Measurements from ENCODE around the gene STIM1.
"Not testable (repeated sequence)": the region's sequence is repeated elsewhere in the genome, so short reads cannot be mapped to it uniquely, and the experiment has no call there.

STIM1 gene

DNA sequence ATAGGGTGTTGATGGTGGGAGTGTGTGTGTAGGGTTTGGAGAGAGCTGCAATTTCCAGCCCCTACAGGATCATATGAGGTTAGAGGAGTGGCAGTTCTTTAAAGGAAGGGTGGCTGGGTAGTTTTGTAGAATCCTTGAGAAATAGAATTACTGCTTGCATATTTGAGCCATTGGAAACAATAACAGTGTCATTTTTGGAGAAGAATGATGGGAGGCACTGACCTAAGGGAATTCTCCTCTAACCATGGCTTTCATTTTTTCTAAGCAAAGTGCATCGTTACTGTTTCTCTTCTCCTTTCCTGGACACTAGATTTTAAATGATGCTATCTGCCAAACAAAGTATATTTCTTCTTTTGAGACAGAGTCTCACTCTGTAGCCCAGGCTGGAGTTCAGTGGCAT lies 172.3 kb downstream of the STIM1 start:
- no peak for DNase-seq (ENCODE audit: low spot score)

DNA sequence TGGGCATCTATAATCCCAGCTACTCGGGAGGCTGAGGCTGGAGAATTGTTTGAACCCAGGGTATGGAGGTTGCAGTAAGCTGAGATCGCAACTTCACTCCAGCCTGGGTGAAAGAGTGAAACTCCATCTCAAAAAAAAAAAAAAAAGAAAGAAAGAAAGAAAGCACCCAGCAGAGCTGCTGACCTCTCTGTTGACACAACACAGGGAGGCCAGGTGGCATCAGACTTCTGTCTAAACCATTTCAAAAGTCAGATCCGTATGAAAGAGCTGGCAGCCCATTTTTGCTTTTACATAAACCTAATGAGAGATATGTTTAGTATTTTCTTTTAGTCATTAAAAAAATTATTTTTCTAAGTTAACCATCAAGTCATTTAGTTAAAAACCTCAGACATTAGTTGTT lies 174.7 kb downstream of the STIM1 start:
- DNase-seq (ENCODE audit: low spot score): no peak

DNA sequence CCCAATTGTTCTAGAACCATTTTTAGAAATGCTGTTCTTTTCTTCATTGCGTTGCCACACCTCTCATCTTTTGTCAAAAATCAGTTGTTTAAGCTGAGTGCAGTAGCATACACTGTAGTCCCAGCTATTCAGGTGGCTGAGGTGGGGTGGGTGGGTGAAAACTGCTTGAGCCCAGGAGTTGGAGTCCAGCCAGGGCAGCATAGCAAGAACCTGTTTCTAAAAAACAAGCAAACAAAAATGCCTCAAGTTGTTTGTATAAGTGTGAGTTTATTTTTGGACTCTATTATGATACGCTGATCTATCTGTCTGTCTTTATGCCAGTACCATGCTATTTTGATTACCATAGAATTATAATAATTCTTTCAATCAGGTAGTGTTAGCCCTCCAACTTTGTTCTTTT lies 176.6 kb downstream of the STIM1 start:
- no peak for DNase-seq (ENCODE audit: low spot score)

DNA sequence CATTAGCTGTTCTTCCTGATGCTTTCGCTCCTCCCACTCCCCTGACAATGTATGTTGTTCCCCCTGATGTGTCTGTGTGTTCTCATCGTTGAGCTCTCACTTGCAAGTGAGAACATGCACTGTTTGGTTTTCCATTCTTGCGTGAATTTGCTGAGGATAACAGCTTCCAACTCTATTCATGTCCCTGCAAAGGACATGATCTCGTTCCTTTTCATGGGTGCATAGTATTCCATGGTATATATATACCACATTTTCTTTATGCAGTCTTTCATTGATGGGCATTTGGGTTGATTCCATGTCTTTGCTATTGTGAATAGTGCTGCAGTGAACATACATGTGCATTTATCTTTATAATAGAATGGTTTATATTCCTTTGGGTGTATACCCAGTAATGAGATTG lies 180.5 kb downstream of the STIM1 start:
- DNase-seq (ENCODE audit: low spot score): no peak

DNA sequence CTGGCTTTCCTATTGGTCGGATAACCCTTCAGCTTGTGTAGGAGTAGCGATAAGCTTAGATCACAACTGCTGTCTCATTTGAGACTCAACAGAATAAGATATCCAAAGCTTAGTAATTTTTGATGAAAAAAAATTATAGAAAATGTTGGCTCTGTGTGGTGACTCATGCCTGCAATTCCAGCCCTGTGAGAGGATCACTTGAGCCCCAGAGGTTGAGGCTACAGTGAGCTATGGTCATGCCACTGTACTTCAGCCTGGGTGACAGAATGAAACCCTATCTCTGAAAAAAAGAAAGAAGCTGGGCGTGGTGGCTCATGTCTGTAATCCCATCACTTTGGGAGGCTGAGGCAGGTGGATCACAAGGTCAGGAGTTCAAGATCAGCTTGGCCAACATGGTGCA lies 183.5 kb downstream of the STIM1 start:
- DNase-seq (ENCODE audit: low spot score): peak; percentile 30

DNA sequence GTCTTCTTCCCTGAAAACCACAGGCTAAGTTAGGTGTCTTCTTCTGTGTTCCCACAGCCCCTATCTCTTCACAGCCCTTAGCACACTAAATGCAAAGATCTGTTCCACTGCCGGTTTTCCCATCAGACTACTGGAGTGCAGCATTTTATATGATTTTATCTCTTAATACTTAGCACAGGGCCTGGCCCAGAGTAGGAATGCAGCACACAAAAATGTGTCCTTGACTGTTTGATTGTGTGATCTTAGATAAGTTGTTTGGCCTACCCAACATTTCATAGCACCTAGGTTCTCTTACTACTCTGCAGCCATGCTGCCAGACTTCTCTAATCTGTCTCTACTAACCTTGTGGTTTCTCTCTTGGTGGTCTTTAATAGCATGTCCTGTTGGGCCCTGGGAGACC lies 185.0 kb downstream of the STIM1 start:
- DNase-seq (ENCODE audit: low spot score): no peak

DNA sequence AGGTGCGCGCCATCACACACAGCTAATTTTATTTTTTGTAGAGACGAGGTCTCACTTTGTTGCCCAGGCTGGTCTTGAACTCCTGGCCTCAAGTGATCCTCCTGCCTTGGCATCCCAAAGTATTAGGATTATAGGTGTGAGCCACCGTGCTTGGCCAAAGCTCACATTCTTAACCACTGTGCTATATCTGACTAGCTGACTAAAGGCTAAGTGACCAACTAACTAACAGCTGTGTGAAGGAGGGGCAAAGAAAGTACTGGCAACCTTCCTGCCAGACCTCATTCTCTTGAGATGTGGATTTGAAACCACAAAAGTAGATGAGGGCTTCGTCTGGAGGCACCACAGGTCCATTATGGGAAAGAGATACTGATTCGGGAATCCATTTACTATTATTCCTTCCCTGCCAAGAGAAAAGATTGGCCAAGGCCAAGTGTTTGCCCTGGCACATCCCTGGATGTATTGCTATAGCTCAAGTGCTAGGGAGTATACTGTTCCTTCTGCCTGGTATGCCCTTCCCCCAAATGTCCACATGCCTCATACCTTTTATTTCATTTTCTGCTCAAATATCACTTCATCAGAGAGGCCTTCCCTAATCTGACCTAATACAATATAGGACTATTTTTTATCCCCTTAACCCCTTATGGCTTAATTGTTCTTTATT lies 186.4 kb downstream of the STIM1 start:
- no peak for DNase-seq (ENCODE audit: low spot score)

DNA sequence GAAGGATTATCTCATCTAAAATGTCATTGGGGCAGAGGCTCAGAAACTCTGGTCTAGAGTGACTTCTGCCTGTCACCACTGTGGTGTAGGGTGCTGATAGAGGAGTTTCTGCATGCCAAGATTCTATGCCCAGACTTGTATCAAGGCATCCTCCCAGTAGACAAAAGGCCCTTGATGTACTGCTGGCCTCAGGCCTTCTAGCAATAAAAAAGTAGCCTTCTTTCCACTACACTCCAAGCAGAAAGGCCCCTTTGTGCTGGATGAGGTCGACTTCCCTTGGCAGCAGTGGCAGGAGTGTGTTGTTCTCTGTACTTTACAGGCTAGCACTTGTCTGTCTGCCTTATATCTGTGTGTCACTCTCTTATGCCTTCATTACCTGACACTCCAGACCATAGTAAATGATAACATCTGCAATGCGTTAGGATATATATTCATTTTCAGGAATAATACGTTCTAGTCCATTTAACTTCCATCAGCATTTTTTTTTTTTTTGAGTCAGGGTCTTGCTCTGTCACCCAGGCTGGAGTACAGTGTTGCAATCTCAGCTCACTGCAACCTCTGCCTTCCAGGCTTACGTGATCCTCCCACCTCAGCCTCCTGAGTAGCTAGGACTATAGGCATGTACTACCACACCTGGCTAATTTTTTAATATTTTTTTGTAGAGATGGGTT lies 189.6 kb downstream of the STIM1 start:
- no peak for DNase-seq (ENCODE audit: low spot score)

DNA sequence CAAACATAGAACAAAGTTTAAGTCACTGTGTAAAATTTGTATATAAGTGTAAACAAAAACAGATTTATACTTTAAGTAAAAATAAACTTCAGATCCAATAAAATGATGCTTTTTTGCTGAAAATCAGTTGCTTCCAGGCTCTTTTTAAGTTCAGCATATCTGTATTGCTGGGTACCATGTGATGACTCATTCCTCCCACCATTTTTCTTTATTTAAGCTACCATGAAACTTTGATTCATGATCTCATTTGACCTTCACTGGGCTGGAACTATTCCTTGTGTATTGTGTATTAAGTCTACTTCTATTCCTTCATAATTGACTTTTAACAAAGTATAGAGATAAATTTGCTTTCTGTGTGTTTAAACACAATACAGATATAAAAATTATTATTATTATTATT lies 192.9 kb downstream of the STIM1 start:
- DNase-seq (ENCODE audit: low spot score): no peak

DNA sequence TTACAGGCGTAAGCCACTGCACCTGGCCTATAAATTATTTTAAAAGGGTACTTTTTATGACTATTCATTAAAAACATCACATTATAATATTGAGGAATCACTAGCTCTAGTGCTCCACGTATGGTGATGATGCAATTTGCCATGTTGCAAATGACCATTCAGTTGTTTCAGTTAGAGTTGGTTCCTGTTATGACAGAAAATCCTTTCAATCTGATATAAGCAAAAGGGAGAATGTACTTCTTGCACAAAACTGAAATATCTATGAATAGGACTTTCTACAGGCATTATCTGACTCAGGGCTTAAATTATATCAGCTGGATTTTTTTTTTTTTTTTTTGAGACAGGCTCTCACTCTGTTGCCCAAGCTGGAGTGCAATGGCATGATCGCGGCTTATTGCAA lies 193.5 kb downstream of the STIM1 start:
- DNase-seq (ENCODE audit: low spot score): no peak

DNA sequence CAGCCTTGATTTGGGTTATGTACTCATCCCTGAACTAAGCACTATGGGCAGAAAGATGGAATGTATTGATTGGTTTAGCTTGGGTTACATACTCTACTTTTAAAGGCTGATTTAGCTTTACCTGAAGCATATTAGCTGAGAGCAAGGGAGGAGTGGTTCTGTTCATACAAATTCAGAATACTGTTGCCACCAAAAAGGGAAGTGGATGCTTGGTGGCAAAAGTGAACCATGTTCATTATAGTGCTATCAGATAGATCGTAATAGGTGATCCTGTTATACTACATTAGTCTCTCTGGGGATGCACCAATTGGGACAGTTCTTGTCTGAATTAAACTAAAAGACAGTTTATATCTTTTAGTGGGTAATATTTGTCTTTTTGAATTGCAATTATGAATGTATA lies 194.7 kb downstream of the STIM1 start:
- DNase-seq (ENCODE audit: low spot score): no peak

DNA sequence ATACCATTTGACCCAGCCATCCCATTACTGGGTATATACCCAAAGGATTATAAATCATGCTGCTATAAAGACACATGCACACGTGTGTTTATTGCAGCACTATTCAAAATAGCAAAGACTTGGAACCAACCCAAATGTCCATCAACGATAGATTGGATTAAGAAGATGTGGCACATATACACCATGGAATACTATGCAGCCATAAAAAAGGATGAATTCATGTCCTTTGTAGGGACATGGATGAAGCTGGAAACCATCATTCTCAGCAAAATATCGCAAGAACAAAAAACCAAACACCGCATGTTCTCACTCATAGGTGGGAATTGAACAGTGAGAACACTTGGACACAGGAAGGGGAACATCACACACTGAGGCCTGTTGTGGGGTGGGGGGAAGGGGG lies 197.7 kb downstream of the STIM1 start:
- not testable (repeated sequence) for DNase-seq (ENCODE audit: low spot score)

DNA sequence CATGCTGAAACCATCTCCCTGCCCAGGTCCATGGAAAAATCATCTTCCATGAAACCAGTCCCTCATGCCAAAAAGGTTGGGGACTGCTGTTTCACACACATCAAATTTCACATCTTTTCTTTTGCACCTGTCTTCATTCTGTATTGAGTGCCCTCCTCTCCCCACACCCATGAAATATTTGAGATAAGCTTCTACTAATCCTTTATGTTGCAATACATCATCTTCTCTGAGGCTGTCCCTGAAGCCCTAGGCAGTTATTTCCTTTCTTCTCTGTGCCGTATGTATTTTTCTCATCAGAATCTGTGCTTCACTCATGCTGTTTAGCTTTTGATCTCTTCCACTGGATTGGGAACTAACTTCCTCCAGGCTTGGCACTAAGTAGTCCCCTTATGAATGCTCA lies 199.2 kb downstream of the STIM1 start:
- DNase-seq (ENCODE audit: low spot score): no peak

DNA sequence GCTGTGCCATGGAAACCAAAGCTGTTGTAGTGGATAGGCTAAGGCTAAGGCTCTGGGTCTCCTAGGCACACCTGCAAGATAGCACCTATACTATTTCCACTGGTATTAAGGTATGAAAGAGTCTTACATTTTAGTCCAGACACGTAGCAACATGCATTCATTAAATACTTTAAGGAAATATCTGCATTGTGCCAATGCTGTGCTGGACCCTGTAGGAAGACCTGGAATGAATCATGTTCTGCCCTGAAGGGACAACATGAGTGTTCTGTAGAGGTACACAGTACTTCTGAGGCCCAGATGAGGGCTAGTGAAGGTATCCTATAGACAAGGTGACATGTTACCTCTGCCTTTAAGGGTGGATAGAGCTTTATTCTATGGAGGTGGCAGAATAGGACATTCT lies 204.0 kb downstream of the STIM1 start:
- no peak for DNase-seq (ENCODE audit: low spot score)

DNA sequence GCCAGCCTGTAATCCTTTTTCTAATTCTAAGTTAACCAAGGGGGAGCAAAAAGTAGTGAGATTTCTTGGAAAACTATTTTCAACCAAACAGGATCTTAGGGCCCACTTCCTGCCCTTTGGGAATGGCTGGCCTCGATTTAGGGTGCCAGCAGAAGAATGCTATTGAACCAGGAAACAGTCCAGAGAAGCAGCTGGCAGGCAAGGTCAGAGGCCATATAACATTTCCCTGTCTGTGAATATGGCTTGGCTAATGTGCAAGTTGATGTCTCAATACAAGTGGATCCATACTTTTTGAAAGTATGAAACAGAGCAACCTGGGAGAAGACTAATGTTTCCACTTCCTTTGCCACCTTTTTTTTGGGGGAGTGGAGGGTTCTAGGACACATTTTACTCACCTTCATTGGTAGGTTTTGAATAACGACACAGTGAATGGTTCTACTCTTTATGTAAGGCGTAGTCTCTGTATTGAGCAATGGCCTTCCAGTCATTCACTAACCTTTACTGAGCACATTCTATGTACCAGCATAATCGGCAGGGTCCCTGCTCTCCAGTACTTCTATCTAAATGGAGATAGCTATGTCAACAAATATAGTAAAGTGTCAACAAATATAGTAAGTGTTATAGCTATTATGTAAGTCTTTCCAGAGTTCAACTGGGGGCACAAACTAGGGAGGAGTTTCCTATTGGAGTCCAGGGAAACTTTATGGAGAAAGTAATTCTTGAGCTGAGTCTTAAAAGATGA lies 204.9 kb downstream of the STIM1 start:
- DNase-seq (ENCODE audit: low spot score): no peak

DNA sequence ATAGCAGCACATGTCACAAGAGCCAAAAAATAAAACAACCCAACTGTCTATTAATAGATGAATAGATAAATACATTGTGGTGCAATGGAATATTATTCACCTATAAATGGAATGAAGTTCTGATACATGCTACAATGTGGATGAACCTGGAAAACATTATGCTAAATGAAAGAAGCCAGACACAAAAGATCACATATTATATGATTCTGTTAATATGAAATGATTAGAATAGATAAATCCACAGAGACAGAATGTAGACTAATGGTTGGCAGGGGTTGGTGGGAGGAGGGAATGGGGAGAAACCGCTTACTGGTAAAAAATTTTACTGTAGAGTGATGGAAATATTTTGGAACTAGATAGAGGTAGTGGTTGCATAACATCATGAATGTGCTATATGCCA lies 206.2 kb downstream of the STIM1 start:
- DNase-seq (ENCODE audit: low spot score): no peak

DNA sequence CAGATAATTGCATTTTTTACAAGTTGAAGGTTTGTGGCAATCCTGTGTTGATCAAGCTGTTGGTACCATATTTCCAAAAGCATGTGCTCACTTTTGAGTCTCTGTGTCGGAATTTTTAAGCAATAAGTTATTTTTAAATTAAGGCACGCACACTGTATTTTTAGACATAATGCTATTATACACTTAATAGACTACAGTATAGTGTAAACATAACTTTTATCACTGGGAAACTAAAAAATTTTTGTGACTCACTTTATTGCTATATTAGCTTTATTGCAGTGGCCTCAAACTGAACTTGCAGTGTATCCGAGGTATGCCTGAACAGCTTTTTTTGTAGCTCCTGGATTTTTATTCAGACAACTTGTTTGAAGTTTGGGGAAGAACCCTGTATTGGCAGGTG lies 207.9 kb downstream of the STIM1 start:
- no peak for DNase-seq (ENCODE audit: low spot score)

DNA sequence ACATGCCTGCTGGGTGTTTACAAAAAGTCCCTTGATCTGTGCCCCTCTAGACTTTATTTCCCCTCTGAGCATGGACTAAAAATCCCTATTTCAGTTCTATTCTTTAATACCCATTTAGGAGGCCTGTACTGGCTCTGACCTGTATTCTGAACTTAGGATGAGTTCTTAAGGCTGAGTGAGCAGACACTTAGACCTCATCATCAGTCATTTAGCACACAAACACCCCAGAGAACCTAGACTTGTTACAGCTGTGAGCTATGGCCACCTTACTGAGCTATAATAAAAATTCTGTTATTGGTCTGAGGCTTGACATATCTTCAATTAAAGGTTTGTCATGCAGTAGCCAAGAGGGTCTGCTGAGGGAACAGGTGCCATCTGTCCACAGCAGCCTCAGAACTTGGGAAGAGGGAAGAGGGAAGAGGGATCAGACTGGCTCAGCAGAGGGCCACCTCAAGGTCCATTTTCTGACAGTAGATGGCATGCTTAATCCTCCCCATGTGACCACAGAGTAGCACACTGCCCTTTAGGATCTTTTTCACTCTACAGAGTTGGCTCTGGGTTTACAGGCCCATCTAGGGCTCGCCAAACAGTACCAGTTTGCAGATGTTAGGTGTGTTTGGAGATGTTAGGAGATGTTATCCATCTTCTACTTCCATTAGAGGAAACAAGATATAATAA lies 209.0 kb downstream of the STIM1 start:
- no peak for DNase-seq (ENCODE audit: low spot score)

DNA sequence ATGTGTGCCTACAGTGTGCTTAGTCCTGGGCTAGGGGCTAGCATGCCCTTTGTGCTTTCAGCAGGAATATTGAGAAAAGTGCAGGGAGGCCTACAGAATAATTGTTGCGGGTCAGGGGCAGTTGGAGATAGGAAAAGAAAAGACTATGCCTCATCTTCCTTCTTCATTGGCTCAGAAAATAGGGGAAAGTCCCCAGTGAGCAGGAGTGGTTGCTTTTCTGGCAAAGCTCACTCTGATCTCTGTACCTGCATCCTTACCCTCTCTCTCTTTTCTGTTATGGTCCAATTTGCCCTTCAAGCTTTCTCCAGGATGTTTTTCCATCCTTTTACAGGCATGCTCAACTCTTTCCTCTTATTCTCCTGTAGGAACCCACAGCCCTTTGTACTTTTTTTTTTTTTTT lies 209.6 kb downstream of the STIM1 start:
- DNase-seq (ENCODE audit: low spot score): no peak

DNA sequence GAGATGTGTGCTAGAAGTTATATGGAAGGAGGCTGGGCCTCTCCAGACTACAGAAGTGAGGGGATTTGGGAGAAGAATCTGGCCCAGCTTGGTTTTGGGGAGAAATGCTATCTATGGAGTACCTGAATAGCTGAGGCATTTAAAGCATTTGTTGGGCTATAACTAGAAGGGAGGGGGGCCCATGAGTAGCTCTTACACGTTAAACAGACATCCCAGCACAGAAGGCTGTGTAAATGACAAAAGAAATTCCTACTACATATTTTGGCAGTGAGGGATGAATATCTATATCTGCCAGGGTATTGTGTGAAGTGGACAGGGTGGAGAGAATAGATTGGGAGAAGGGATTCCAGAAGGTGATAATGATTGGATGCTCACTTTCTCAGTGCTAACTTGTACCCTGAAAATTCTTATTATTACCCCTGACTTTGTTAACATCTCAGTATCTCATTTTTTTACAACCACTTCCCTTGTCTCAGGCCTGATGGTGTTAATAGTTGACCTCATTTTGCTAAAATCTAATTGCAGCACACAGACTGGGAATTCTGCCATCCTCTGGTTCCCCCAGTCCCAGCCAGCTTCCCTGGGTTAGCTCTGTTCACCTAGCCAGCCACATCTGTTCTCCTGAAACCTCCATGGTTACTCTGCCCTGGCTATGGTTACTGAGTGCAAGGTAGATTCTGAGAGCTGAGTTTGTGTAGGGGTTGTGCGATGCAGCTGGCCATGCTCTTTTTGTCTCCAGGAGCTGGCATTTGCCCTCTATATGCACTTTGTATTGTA lies 210.3 kb downstream of the STIM1 start:
- no peak for DNase-seq (ENCODE audit: low spot score)

DNA sequence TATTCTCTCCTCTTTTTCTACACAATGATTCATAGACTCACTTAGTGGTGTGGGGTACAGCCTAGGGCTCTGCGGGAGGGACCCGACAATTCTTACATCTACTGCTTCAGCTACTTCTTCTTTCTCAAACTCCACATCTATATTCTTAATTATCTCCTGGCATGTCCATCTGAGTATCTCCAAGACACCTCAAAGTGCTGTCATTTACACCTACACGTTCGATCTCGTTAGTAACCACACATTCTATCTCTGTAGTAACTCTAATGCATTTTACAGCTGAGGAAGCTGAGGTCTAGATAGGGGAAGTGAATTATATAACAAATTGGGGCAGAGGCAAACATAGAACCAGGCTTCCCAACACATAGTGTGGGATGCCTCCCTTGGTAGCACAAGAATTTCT lies 211.4 kb downstream of the STIM1 start:
- no peak for DNase-seq (ENCODE audit: low spot score)

DNA sequence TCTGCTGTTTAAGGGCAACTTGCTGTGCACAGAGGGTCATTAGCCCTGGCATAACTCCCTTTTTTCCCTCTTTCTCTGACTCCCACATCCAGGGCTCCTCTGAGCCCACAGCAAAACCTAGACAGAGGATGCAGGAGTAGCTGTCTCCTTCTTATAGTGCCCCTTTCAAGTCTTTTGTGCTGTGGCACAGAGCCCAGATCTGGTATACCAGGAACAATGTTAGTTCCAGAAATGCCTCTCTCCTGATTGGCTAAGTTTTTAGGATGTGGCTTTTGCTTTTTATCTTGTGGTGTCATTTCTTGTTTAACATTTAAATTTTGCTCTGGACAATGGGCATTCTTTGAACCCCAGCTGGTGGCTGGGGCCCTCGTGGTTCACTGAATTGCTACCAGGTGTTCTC lies 213.5 kb downstream of the STIM1 start:
- DNase-seq (ENCODE audit: low spot score): no peak
